K562 (cell line): ENCODE measurements around the gene ISM1.

Source experiments
- CTBP1 ChIP-seq: fragments of 450-650 bp; IDR thresholded peaks from 2 replicates; pipeline ENCODE4 v1.6.1; 2016; ENCODE audit warnings: borderline replicate concordance
- MIER1 ChIP-seq: fragments of 450-650 bp; IDR thresholded peaks from 2 replicates; pipeline ENCODE4 v1.6.1; 2016; ENCODE audit warnings: antibody characterized with exemption, mild to moderate bottlenecking, low read depth
- MYC ChIP-seq, 2 experiments: fragments of 250-450 bp in 1 of 2; sonication (Bioruptor Pico) in 1 of 2; IDR thresholded peaks; 2 replicates each; pipeline versions ENCODE4 v1.5.1 to v1.6.1; 2012 to 2021; ENCODE audit warnings: low read depth in 2 of 2, borderline replicate concordance in 1 of 2, improper control_type of control experiment in 1 of 2, low read length in 1 of 2, mild to moderate bottlenecking in 1 of 2, moderate library complexity in 1 of 2
- NRF1 ChIP-seq, 2 experiments: fragments of 450-650 bp; IDR thresholded peaks in 1 of 2; conservative IDR thresholded peaks in 1 of 2; 2 replicates each; pipeline ENCODE4 v1.6.1; 2014; ENCODE audit warnings: mild to moderate bottlenecking in 2 of 2
- RAD21 ChIP-seq, 2 experiments: fragments of 250-450 bp in 1 of 2; fragments of 450-650 bp in 1 of 2; sonication (Bioruptor Pico) in 1 of 2; formaldehyde crosslinking in 1 of 2; IDR thresholded peaks in 1 of 2; conservative IDR thresholded peaks in 1 of 2; 2 replicates each; pipeline versions ENCODE4 v1.4.0 to v1.8.0; 2020 to 2022; ENCODE audit warnings: mild to moderate bottlenecking in 2 of 2, moderate library complexity in 1 of 2
- ZNF431 ChIP-seq: sonication (generic); formaldehyde crosslinking; IDR thresholded peaks from 2 replicates; pipeline ENCODE4 v1.8.0; 2022; ENCODE audit warnings: mild to moderate bottlenecking, missing genetic modification reagents
- TF ChIP-seq, protein P1 (sequence below), 3 experiments: IDR thresholded peaks in 2 of 3; conservative IDR thresholded peaks in 1 of 3; 2 replicates each; pipeline ENCODE4 v1.5.1; 2011 to 2012; ENCODE audit warnings: low read length in 3 of 3, mild to moderate bottlenecking in 3 of 3, control low read depth in 2 of 3, improper control_type of control experiment in 1 of 3, inconsistent platforms in 1 of 3, low read depth in 1 of 3, mixed read lengths in 1 of 3, moderate library complexity in 1 of 3; ENCODE audit not compliant: insufficient read depth in 2 of 3

GRCh38 chr20:13220194-13220903, 725 bp upstream of the ISM1 start:
- no peak for TF ChIP-seq MYC (IDR thresholded peaks at IDR 0.05; ENCODE audit: low read depth, low read length)
- TF ChIP-seq MYC (CRISPR knock-in tag; IDR thresholded peaks at IDR 0.05; ENCODE audit: borderline replicate concordance, low read depth): no peak
- no peak for TF ChIP-seq NRF1 (conservative IDR thresholded peaks at IDR 0.05 in 1 of 2, IDR thresholded peaks at IDR 0.05 in 1 of 2)
- TF ChIP-seq CTBP1: no peak
- TF ChIP-seq ZNF431 (CRISPR knock-in tag): no peak
- TF ChIP-seq, protein P1, sequence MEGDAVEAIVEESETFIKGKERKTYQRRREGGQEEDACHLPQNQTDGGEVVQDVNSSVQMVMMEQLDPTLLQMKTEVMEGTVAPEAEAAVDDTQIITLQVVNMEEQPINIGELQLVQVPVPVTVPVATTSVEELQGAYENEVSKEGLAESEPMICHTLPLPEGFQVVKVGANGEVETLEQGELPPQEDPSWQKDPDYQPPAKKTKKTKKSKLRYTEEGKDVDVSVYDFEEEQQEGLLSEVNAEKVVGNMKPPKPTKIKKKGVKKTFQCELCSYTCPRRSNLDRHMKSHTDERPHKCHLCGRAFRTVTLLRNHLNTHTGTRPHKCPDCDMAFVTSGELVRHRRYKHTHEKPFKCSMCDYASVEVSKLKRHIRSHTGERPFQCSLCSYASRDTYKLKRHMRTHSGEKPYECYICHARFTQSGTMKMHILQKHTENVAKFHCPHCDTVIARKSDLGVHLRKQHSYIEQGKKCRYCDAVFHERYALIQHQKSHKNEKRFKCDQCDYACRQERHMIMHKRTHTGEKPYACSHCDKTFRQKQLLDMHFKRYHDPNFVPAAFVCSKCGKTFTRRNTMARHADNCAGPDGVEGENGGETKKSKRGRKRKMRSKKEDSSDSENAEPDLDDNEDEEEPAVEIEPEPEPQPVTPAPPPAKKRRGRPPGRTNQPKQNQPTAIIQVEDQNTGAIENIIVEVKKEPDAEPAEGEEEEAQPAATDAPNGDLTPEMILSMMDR (IDR thresholded peaks at IDR 0.05 in 2 of 3, conservative IDR thresholded peaks at IDR 0.05 in 1 of 3; ENCODE audit: insufficient read depth in 2 of 3, low read depth in 1 of 3, low read length in 3 of 3): no peak
- no peak for TF ChIP-seq MIER1
- TF ChIP-seq RAD21 (CRISPR knock-in tag; conservative IDR thresholded peaks at IDR 0.05 in 1 of 2, IDR thresholded peaks at IDR 0.05 in 1 of 2): no peak
